Hypothalamus (tissue), 51 donors: ENCODE data around the gene EXOC3L1.

Experiments used
- DNase-seq, 51 donors: peaks; one replicate each; lab custom pipeline; 2025; lab: John Stamatoyannopoulos, UW

EXOC3L1 gene

DNA sequence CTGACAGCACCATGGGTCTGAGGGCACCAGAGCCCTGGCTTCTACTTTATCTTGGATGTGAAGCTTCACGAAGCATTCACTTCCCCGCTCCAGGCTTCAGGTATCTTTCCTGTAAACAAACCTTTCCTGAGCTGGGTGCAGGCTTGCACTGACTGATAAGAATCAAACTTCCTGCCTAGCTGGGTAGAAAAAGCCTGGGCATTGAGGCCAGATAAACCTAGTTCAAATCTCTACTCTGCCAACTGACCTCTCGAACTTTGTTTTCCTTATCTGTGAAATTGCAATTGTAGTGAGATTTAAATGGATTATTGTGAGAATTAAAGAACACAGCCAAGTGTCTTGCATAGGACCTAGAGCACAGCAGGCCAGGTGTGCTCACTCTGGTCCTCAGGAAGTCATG is 34.1 kb upstream of the EXOC3L1 start:
- DNase-seq, result no peak

DNA sequence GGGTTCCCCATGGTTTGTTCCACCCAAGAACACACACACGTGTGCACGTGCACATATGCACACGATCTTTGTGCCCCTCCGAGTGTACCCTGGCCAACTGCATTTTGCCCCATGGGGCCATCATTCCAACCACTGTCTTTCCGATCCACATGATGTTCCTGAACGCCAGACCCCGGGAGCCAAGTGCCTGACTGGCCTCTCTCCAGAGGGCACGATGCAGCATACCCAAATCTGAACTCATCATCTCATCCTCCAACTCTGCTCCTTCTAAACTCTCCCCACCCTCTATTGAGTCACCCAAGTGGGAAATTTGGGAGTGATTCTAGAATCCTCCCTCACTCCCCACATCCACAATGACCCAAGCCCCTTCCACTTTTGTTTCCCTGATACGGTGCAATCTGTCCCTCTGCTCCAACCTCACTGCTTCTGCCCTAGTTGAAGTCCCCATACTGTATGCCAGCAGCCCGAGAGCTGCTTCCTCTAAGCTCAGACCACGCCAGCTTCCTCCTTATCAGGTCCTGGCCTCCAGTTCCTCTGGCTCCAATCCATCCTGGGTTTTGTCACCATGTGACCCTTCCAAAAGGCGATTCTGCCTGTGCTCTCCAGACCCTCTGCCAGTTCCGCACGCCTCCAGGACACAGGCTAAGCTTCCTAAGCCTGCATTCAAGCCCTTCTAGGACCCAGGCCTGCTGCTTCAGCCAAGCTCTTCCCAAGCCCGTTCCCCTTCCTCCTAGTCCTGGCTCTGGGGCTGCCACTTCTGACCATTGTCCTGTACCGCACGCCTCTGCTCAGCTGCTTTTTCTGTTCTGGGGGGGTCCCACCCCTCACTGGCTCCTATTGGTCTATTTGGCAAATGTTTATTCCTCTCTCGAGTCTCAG is 26.9 kb upstream of the EXOC3L1 start:
- DNase-seq, result peak in 4 of 51 donors; percentile 3 to 26 (median 12)

DNA sequence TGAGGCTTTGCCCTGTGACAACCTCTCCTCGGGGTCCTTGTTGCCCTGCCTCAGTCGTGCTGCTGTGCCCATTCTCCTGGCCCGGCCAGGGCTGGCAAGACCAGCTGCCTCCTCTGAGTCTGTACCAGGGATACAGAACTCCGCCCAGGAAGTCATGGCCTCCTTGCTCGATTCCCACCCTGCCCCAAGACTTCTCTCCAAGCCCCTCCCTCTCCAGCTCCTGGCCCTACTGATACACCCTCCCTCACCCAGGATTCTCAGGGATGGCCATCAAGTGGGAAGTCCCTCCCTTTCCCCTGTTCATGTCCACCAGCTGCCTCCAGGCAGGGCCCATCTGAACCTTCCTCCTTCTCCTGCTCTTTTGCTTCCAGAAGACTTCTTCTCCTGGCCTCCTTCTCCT is 25.8 kb upstream of the EXOC3L1 start:
- no peak for DNase-seq

DNA sequence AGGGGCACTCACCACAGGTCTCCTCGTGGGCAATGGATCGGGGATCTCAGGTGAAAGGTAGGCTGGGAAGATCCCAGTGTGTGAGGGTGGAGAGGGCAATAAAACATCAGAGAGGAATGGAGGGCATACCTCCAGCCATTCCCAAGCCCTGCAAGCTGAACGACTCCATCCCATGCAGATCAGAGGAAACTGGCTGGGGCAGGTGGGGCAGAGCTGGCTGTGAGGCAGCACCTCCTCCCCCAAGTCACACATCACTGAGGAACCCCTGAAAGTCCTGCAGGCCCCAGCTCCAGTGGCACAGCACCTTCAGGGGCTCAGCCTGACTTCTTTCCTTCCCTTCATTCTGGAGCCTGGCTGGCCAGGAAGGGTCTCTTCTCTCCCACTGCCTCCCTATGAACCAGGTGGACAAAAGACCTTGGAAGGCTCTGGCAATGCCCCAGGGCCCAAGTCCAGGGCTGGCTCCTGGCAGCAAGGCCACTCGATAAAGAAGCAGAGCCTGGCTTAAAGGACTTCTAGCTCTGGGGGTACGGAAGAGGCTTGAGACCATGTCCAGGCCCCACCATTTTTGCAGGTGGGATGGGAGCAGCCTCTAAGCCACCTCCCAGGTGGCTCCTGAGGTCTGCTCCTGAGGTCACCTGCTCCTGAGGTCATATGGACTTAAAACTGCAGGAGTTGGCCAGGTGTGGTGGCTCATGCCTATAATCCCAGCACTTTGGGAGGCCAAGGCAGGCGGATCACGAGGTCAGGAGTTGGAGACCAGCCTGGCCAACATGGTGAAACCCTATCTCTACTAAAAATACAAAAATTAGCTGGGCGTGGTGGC is 23.5 kb upstream of the EXOC3L1 start:
- DNase-seq, result no peak

GRCh38 chr16:67212766-67213165 is 22.8 kb upstream of the EXOC3L1 start:
- no peak for DNase-seq

DNA sequence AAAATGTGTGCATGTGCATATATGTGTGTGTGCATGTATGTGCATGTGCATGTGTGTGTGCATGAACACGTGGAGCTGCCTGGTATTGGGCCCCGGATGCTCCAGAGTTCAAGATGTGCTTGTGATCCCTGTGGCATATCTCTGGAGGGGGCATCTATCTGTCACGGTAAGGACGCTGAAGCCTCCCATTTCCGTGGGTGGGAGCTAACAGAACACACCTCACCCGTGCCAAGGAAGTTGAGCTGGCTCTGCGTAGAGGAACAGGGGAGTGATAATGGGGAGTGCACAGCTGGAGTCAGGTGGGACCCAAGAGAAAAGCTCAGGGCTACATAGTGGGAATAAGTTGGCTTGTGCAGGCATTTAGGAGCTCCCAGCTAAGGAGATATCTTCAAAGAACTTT is 21.7 kb upstream of the EXOC3L1 start:
- DNase-seq, result no peak

- DNase-seq, result no peak
These were observed 20.4 kb upstream of the EXOC3L1 start for GRCh38 chr16:67210069-67210937.

GRCh38 chr16:67209565-67209964 is 19.6 kb upstream of the EXOC3L1 start:
- DNase-seq, result no peak

DNA sequence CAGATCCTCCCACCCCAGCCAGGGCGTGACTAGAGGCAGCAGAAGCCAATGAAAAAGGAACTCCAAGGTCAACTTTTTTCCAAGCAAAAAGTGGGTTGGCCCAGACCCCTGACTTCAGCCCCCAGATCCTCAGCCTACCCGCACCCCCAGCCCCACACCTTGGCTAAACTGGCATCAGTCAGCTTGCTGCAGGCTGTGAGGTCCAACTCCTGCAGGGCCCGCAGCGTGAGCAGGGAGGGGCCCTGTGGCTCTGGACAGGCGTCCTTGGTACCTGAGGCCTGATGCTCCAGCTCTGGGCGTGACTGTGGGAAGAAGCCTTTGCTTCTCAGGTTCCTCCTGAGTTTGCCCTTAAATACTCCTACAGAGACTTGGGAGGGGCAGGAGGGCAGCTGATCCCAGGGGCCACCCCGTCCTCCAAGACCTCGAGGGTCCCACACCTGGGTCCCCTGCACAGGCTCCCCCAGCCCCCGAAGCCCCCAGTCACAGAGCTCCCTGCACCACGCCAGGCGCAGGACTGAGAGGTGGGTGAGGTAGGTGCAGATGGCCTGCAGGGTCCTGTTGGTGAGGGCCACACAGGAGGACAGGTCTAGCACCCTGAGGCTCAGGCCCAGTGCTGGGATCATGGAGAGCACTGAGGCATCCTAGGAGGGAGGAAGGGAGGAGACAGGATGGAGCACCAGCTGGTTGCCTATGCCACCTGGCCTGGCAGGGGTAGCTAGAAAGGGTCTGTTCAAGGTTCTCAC is 18.4 kb upstream of the EXOC3L1 start:
- DNase-seq, result no peak

DNA sequence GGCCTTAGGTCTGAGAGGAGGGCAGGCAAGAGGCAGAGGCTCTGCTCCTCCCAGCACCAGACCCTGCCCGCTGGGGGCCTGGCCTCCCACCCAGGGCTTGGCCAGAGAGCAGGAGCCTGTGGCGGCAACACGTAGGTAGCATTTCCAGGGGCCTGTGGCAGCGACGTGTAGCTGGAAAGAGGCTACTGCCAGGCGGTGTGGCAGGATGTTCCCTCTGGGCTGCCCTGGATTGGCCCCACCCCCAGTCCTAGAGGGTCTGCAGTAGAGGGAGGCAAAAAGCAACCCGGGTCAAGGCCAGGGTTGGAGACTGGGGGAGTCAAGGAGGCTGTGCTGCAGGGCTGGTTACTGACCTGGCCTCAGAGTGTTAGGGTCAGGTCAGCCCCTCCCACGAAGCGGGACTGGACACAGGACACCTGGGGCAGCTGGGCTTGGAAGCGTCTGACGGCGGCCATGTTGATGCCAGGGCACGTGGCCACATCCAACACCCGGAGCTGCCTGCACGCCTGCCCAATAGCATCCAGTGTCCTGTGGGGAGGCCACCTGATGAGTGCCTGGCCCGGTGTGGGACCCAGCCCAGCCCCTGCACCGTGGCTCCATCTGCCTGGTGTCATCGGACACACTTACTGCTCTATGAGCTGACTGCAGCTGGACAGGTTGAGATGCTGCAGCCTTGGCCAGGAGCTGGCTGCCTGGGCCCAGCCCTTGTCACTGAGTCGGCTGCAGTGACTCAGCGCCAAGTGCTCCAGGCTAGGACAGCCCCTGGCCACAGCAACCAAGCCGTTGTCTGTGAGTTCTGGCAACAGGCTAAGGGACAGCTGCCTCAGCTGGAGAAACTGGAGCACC is 17.5 kb upstream of the EXOC3L1 start:
- no peak for DNase-seq

DNA sequence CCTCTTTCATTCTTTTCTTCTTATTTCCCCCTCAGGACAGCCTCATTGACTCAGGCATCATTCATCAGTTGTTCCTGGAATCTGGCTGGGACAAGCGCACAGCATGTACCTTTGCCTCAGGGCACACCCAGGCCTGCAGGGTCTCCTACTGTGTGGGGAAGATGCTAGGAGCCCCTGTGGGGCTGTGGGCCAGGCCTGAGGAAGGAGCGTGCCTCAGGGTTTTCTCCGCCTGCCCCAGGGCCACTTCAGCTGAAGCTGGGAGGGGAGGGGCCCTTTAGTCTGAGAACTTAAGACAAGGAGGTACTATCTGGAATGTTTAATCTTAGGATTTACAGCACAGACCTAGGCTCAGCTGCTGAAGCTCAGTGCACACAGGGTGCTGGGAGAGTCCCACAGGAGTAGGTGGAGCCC is 16.9 kb upstream of the EXOC3L1 start:
- no peak for DNase-seq

- no peak for DNase-seq
These were observed 16.3 kb upstream of the EXOC3L1 start for GRCh38 chr16:67206129-67206837.

DNA sequence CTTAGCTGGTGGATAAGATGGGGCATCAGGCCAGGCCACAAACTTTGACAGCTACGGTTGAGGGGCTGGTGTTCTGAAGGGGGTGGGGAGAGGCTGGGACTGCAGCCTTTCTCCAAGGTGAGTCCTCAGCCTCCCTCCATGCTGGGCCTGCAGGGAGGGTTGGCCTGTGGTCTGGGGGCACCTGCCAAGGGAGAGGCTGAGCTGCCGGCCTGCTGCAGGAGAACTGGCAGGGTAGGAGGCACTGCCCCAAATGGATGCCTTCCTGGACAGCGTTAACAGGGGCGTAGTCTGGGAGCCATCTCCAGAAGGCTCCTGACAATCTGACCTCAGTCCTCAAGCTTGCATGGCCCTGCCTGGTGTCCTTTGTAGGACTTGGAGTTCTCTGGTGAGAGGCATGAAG is 14.1 kb upstream of the EXOC3L1 start:
- DNase-seq, result no peak

DNA sequence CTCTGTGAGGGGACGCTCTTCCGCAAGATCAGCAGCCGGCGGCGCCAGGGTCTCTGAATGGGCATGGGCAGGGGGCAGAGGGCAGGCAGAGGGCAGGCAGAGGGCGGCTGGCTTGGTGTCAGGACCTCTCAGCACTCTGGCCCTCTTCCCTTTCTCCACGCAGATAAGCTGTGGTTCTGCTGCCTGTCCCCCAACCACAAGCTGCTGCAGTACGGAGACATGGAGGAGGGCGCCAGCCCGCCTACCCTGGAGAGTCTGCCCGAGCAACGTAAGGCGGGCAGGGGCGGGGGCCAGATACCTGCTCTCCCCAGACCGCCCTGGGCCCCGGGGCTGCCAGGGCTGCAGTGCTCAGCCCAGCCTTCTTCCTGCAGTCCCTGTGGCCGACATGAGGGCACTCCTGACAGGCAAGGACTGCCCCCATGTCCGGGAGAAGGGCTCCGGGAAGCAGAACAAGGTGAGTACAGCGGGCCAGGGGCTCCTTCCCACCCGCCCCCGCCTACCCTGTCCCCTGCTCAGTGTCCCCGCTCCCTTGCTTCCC is 13.1 kb upstream of the EXOC3L1 start:
- DNase-seq, result no peak

GRCh38 chr16:67202426-67202825 is 12.5 kb upstream of the EXOC3L1 start:
- DNase-seq, result no peak

DNA sequence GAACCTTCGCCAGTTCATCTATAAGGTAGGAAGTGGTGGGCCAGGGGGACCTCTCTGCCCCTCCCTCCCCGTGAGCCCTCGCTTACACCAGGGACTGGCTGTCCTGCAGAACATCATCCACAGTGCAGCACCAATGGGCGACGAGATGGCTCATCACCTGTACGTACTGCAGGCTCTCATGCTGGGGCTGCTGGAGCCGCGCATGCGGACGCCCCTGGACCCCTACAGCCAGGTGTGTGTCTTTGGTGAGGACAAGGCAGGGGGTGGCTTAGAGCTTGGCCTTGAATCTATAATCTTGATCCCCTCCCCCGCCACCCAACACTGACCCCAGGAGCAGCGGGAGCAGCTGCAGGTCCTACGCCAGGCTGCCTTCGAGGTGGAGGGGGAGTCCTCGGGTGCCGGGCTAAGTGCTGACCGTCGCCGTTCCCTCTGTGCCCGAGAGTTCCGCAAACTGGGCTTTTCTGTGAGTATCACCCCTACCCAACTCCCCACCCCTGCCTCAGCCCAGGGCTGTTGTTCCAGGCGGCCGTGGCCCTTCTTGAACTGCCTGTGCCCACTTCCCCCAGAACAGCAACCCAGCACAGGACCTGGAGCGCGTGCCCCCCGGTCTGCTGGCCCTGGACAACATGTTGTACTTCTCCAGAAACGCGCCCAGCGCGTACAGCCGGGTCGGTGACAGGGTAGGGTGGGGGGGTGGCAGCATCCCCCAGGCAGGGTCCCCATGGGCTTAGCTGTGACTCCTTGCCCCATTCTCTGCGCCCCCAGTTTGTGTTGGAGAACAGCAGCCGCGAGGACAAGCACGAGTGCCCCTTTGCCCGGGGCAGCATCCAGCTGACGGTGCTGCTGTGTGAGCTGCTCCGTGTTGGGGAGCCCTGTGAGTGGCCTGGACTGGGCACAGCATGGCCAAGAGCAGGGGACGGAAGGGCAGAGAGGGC is 11.7 kb upstream of the EXOC3L1 start:
- DNase-seq, result no peak

- DNase-seq, result no peak
These were observed 10.6 kb upstream of the EXOC3L1 start for GRCh38 chr16:67200491-67200890.
